ENCODE measurements around the gene PAK5. TPM values are rescaled to one million over a fixed set of nuclear protein-coding genes. Genes with fewer than 3 reads are reported as not detected.

PAK5 gene
- total RNA-seq, 1 experiment from 2014 or later: not detected

DNA sequence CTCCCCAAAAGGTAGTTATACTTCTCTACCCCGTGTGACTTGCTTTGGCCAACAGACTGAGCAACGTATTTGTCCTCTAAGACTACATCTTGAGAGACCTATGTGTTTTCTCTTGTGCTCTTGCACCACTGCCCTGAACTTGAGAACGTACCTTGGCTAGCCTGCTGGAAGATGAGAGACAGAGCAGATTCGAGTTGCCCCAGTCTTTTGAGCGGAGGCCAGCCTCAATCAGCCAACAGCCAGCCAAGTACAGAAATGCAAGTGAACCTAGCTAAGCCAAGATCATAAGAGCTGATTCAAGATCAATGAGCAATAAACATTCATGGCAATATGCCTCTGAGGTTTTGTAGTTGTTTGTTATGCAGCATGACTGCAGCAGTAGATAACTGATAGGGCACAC is 98.4 kb downstream of the PAK5 start:
- Histone ChIP-seq H3K4me1 (ENCODE audit: low read length) (no peaks in the 10 kb centered on the region), H3K9me3 (ENCODE audit: low read length) (no peaks in the 10 kb centered on the region), H3K79me2 (ENCODE audit: low read length) (no peaks in the 10 kb centered on the region), H3K4me2 (ENCODE audit: low read depth, low read length, poor library complexity, severe bottlenecking) (no peak overlapping the region), H2AFZ (ENCODE audit: low read length) (no peak overlapping the region), H3K27ac (ENCODE audit: low read length) (no peak overlapping the region), H3K4me3 (ENCODE audit: low read length) (no peak overlapping the region), H3K9ac (ENCODE audit: low read length) (no peak overlapping the region), H3K27me3 (ENCODE audit: low read length) (no peaks in the 10 kb centered on the region), H4K20me1 (ENCODE audit: insufficient read depth, low read depth, low read length) (no peaks in the 10 kb centered on the region), H3K36me3 (ENCODE audit: insufficient read depth, low read length) (no peaks in the 10 kb centered on the region), H3K9me2 (replicated peaks; ENCODE audit: insufficient read depth, low read length) (no peaks in the 10 kb centered on the region)
- DNase-seq: no peak

DNA sequence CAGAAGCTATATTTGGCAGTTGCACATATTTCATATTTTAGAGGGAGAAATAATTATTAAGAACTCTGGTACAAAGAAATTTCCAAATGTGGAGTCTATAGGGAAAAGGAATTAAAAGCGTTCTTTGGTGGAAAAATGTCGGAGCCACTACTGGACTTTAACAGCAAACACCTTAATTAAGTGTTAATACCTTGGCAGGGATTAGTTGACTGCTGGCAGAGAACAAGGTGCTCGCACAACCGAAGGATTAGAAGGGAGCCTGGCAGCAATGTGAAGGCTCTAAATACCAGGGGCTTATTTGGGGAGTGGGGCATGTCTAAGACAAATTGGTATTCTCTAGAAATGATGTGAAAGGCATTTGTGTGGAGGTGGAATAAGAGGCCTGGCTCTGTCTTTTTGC is 98.9 kb downstream of the PAK5 start:
- Histone ChIP-seq H3K9me3 (ENCODE audit: low read length) (no peaks in the 10 kb centered on the region), H3K79me2 (ENCODE audit: low read length) (no peaks in the 10 kb centered on the region), H3K4me2 (ENCODE audit: low read depth, low read length, poor library complexity, severe bottlenecking) (no peak overlapping the region), H3K4me1 (ENCODE audit: low read length) (no peaks in the 10 kb centered on the region), H3K27me3 (ENCODE audit: low read length) (no peaks in the 10 kb centered on the region), H4K20me1 (ENCODE audit: insufficient read depth, low read depth, low read length) (no peaks in the 10 kb centered on the region), H3K36me3 (ENCODE audit: insufficient read depth, low read length) (no peaks in the 10 kb centered on the region), H3K27ac (ENCODE audit: low read length) (no peak overlapping the region), H3K9me2 (replicated peaks; ENCODE audit: insufficient read depth, low read length) (no peaks in the 10 kb centered on the region), H3K9ac (ENCODE audit: low read length) (no peak overlapping the region), H2AFZ (ENCODE audit: low read length) (no peak overlapping the region), H3K4me3 (ENCODE audit: low read length) (no peak overlapping the region)
- DNase-seq: no peak

DNA sequence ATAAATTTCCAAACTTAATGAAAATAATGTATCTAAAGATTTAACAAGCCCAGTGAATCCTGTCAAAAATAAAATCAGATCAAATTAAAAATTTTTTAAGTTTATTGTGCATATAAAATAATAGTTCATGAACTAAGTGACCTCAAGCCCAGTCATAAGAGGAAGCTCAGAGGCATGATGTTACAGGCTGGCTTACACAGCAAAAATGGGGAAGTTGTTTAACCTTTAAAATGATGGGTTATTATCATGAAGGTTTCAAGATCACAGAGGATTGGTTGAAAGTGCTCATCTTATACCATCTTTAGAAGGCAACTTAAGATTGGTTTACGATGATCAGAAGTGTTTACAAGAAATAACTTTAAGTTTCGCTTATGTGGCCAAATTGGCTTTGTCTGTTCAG is 102.5 kb downstream of the PAK5 start:
- DNase-seq: no peak
- no peaks in the 10 kb centered on the region for H3K9me2 ChIP-seq (replicated peaks; ENCODE audit: insufficient read depth, low read length)
- H3K9ac ChIP-seq (ENCODE audit: low read length): no peak overlapping the region
- no peaks in the 10 kb centered on the region for H3K4me1 ChIP-seq (ENCODE audit: low read length)
- no peaks in the 10 kb centered on the region for H3K79me2 ChIP-seq (ENCODE audit: low read length)
- no peaks in the 10 kb centered on the region for H3K9me3 ChIP-seq (ENCODE audit: low read length)
- no peaks in the 10 kb centered on the region for H4K20me1 ChIP-seq (ENCODE audit: insufficient read depth, low read depth, low read length)
- H3K4me2 ChIP-seq (ENCODE audit: low read depth, low read length, poor library complexity, severe bottlenecking): no peak overlapping the region
- H3K4me3 ChIP-seq (ENCODE audit: low read length): no peak overlapping the region
- H3K36me3 ChIP-seq (ENCODE audit: insufficient read depth, low read length): no peaks in the 10 kb centered on the region
- no peaks in the 10 kb centered on the region for H3K27me3 ChIP-seq (ENCODE audit: low read length)
- H3K27ac ChIP-seq (ENCODE audit: low read length): no peak overlapping the region
- no peak overlapping the region for H2AFZ ChIP-seq (ENCODE audit: low read length)

DNA sequence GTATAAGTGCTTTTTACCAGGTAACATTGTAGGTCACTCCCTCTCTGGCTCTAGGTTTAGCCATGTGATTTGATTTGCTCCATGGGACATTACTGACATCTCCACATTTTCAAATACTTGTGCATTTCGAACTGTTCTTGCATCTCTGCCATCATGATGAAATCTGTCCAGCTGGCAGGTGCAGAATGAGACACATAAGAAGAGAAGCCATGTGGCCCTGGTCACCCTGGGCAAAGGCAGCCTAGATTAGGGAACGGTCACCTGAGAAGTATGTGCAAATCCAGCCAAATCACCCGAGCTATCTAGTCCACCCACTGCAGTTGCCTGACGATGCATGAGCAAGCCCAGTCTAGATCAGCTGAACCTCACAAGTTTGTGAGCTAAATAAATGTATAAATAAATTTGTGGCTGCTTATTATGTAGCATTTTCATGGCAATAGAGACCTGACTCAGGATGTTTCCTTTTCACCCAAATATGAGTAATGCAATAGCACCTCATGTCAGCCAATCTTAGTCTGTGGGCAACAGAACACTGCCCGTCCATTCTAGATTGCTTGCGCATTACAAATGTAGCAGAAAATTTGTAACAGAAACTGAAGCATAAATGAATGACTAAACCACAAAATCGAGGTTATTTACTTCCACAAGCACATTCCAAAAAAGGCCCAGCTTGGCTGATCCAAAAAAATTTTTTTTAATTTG is 115.2 kb downstream of the PAK5 start:
- H2AFZ ChIP-seq (ENCODE audit: low read length): no peak overlapping the region
- no peaks in the 10 kb centered on the region for H3K4me1 ChIP-seq (ENCODE audit: low read length)
- H3K27ac ChIP-seq (ENCODE audit: low read length): no peak overlapping the region
- no peaks in the 10 kb centered on the region for H3K79me2 ChIP-seq (ENCODE audit: low read length)
- H3K36me3 ChIP-seq (ENCODE audit: insufficient read depth, low read length): no peaks in the 10 kb centered on the region
- H3K9me3 ChIP-seq (ENCODE audit: low read length): no peaks in the 10 kb centered on the region
- no peak overlapping the region for H3K4me2 ChIP-seq (ENCODE audit: low read depth, low read length, poor library complexity, severe bottlenecking)
- no peak overlapping the region for H3K4me3 ChIP-seq (ENCODE audit: low read length)
- H3K27me3 ChIP-seq (ENCODE audit: low read length): no peaks in the 10 kb centered on the region
- DNase-seq: no peak
- no peak overlapping the region for H3K9ac ChIP-seq (ENCODE audit: low read length)
- no peaks in the 10 kb centered on the region for H3K9me2 ChIP-seq (replicated peaks; ENCODE audit: insufficient read depth, low read length)
- H4K20me1 ChIP-seq (ENCODE audit: insufficient read depth, low read depth, low read length): no peaks in the 10 kb centered on the region

DNA sequence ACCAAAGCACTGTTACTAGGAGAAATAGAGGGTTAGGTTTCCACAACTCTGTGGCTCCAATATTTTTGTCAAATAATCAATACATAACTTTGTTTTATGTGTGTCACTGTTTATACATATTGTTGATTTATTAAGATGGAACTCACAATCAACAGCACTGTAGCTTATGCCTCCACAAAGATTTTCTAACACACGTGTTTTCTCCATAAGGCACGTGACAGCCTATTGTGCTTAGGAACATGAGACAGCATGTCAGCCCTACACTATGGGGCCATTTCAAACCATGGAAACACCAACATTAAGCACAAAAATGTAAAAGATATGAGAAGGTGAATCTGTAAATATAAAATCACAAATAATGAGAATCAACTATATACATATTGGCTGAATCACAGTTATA is 127.0 kb downstream of the PAK5 start:
- H3K9ac ChIP-seq (ENCODE audit: low read length): no peak overlapping the region
- no peak overlapping the region for H3K27ac ChIP-seq (ENCODE audit: low read length)
- no peaks in the 10 kb centered on the region for H3K79me2 ChIP-seq (ENCODE audit: low read length)
- H4K20me1 ChIP-seq (ENCODE audit: insufficient read depth, low read depth, low read length): no peaks in the 10 kb centered on the region
- no peaks in the 10 kb centered on the region for H3K9me2 ChIP-seq (replicated peaks; ENCODE audit: insufficient read depth, low read length)
- no peak overlapping the region for H3K4me3 ChIP-seq (ENCODE audit: low read length)
- no peaks in the 10 kb centered on the region for H3K4me1 ChIP-seq (ENCODE audit: low read length)
- H2AFZ ChIP-seq (ENCODE audit: low read length): no peak overlapping the region
- H3K9me3 ChIP-seq (ENCODE audit: low read length): no peaks in the 10 kb centered on the region
- H3K27me3 ChIP-seq (ENCODE audit: low read length): no peaks in the 10 kb centered on the region
- no peak overlapping the region for H3K4me2 ChIP-seq (ENCODE audit: low read depth, low read length, poor library complexity, severe bottlenecking)
- DNase-seq: no peak
- no peaks in the 10 kb centered on the region for H3K36me3 ChIP-seq (ENCODE audit: insufficient read depth, low read length)

DNA sequence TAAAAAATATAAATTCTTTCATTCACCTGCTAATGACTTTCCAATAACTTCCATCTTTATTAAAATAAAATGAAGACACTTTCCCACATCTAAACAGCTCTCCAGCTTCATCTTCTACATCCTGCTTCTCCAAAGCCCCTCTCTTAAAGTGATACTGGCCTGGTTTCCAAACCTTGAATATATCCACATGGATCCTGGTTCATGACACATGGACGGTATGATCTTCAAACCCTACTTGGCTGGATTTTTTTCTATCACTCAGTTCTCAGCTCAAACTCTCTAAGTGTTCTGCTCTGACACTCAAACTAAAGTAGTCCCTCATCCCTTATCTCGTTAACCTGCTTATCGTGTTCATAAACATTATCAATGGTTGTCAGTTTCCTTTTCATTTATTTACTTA is 128.2 kb downstream of the PAK5 start:
- Histone ChIP-seq H3K27ac (ENCODE audit: low read length) (no peak overlapping the region), H3K27me3 (ENCODE audit: low read length) (no peaks in the 10 kb centered on the region), H3K9me2 (replicated peaks; ENCODE audit: insufficient read depth, low read length) (no peaks in the 10 kb centered on the region), H3K4me2 (ENCODE audit: low read depth, low read length, poor library complexity, severe bottlenecking) (no peak overlapping the region), H3K79me2 (ENCODE audit: low read length) (no peaks in the 10 kb centered on the region), H3K4me3 (ENCODE audit: low read length) (no peak overlapping the region), H3K9me3 (ENCODE audit: low read length) (no peaks in the 10 kb centered on the region), H3K36me3 (ENCODE audit: insufficient read depth, low read length) (no peaks in the 10 kb centered on the region), H3K9ac (ENCODE audit: low read length) (no peak overlapping the region), H3K4me1 (ENCODE audit: low read length) (no peaks in the 10 kb centered on the region), H4K20me1 (ENCODE audit: insufficient read depth, low read depth, low read length) (no peaks in the 10 kb centered on the region), H2AFZ (ENCODE audit: low read length) (no peak overlapping the region)
- no peak for DNase-seq

DNA sequence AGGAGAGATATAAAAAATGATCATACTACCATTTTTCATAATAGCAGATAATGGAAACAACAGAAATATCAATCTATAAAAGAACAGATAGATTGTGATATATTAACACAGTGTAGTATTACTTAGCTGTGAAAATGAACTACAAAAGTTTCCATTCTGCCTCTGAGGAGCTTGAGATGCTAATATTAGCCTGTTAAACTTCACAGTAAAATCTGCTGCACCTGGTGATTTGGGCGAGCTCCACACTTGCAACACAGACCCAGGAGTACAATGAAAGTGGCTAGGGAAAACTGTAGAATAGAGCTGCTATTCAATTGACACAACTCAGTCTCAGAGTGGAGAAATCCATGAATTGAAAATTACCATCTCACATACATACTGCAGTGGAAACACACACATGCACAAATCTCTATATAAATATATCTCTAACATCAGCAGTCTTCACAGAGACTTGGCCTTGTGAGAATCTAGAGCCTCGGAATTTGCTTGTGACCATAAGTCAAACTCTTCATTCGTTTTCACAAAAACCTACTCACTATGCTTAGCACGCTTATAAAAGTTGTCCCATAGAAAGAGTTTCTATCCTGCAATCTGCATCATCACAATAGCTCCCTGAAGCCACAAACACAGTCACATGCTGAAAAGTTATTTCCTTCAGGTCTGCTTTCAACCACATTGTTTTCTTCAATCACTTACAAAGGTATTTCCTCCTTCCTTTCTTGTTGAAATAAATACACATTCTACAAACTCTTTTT is 133.0 kb downstream of the PAK5 start:
- no peaks in the 10 kb centered on the region for H3K79me2 ChIP-seq (ENCODE audit: low read length)
- H3K27ac ChIP-seq (ENCODE audit: low read length): no peak overlapping the region
- H3K4me3 ChIP-seq (ENCODE audit: low read length): no peak overlapping the region
- H2AFZ ChIP-seq (ENCODE audit: low read length): no peak overlapping the region
- H3K27me3 ChIP-seq (ENCODE audit: low read length): no peaks in the 10 kb centered on the region
- H4K20me1 ChIP-seq (ENCODE audit: insufficient read depth, low read depth, low read length): no peaks in the 10 kb centered on the region
- no peak for DNase-seq
- no peaks in the 10 kb centered on the region for H3K9me2 ChIP-seq (replicated peaks; ENCODE audit: insufficient read depth, low read length)
- no peaks in the 10 kb centered on the region for H3K4me1 ChIP-seq (ENCODE audit: low read length)
- H3K9me3 ChIP-seq (ENCODE audit: low read length): no peaks in the 10 kb centered on the region
- no peaks in the 10 kb centered on the region for H3K36me3 ChIP-seq (ENCODE audit: insufficient read depth, low read length)
- no peak overlapping the region for H3K4me2 ChIP-seq (ENCODE audit: low read depth, low read length, poor library complexity, severe bottlenecking)
- H3K9ac ChIP-seq (ENCODE audit: low read length): no peak overlapping the region

DNA sequence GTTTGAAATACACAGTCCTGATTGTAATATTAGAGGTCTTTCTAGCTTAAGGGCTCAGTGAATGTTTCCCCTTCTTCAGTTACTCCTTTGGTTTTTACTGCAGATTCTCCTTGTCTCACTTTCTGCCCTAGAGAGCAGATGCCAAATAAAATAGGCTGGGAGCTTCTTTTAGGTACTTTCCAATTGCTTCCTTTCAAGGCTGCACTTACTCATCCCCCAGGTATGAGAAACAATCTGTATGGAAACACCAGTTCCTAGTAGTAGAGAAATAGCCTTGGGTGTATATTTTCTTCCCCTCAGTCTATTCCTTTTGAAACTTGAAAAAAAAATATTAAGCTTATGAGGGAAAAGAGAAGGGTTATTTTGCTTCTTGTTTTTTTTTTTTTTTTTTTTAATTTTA is 139.7 kb downstream of the PAK5 start:
- no peaks in the 10 kb centered on the region for H3K9me3 ChIP-seq (ENCODE audit: low read length)
- no peak for DNase-seq
- no peak overlapping the region for H3K4me2 ChIP-seq (ENCODE audit: low read depth, low read length, poor library complexity, severe bottlenecking)
- H3K27me3 ChIP-seq (ENCODE audit: low read length): no peaks in the 10 kb centered on the region; the same call in 1 of the 2 replicates
- H3K9me2 ChIP-seq (replicated peaks; ENCODE audit: insufficient read depth, low read length): no peaks in the 10 kb centered on the region
- H3K36me3 ChIP-seq (ENCODE audit: insufficient read depth, low read length): no peaks in the 10 kb centered on the region
- no peaks in the 10 kb centered on the region for H4K20me1 ChIP-seq (ENCODE audit: insufficient read depth, low read depth, low read length)
- H3K9ac ChIP-seq (ENCODE audit: low read length): no peak overlapping the region
- no peak overlapping the region for H3K27ac ChIP-seq (ENCODE audit: low read length)
- H3K4me3 ChIP-seq (ENCODE audit: low read length): no peak overlapping the region
- H3K4me1 ChIP-seq (ENCODE audit: low read length): no peaks in the 10 kb centered on the region
- H3K79me2 ChIP-seq (ENCODE audit: low read length): no peaks in the 10 kb centered on the region
- no peak overlapping the region for H2AFZ ChIP-seq (ENCODE audit: low read length)
